DMS 273 treated with DMSO at 0.1 percent for 48 hours (cell line): ENCODE data around the gene GNB1.
"Not testable (repeated sequence)": the region's sequence is repeated elsewhere in the genome, so short reads cannot be mapped to it uniquely, and the experiment has no call there.

Source experiments
- DNase-seq: peaks from one replicate; lab custom pipeline; 2025; lab: John Stamatoyannopoulos, UW

The GNB1 gene

GRCh38 chr1:1741013-1741412 is 149.9 kb downstream of the GNB1 start:
- not testable (repeated sequence) for DNase-seq

DNA sequence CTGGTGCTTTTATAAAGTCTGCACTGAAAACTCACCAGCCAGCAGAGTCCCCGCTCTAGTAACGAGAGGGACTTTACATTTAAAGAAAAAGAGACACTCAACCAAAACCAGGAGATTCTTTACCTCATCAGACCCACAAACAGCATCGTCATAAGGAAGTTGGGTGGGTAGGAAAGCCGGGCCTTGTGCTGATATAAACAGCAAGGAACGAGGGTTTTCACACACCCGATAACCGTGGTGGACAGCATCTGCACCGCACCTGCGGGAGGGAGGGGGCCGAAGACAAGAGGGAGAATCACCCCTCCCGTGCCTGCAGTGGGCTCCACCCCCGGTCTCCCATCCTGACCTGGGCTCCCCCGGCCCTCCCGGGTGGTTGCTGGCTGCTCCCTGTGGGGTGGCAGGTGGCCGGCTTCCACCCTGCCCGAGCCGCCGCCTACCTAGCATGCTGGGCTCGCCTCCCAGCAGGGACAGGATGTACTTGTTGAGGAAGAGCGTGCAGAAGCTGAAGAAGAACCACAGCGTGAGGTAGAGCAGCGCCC is 152.0 kb downstream of the GNB1 start:
- not testable (repeated sequence) for DNase-seq

DNA sequence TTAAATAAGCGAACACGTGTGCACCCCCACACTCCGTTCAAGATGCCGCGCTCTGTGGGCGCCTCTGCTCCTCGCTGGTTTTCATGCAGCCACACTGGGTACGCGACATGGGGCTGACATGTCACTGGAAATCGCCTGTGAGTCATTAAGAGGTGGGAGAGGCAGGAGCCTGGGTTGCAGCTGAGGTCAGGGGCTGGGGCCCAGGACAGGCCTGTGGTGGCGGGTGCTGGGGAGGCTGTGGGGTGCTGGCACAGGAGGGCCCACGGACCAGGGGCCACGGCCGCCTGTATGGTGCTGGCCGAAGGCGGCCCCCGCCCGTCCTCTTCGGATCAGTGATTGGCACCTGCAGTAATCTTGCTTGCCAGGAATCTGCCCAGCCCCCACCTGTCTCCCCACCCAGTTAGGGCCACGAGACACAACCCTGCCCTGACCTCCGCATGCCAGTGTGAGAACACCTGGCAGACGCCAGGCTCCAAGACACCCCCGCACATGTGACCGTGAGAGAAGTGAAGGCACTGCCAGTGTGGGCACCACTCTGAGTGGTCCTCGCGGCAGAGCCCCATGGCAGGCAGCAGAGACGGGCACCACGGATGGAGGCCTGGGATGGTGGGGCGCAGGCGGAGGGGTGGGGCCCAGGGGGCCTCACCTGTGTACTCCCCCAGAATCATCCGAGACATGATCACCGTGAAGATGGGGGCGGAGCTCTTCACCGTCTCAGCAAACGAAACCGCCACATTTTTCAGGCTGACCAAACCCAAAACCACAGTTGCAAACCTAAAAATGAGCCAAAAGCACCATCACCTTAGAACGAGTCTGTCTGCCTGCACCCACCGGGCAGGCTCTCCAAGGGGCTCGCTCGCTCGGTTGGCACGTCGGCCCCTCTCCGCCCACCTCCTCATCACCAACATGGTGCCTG is 153.0 kb downstream of the GNB1 start:
- DNase-seq, result not testable (repeated sequence)
